Measurements from ENCODE around the gene TAF9B. TPM values are rescaled to one million over a fixed set of nuclear protein-coding genes. Genes with fewer than 3 reads are reported as not detected.
"Not testable (repeated sequence)": the region's sequence is repeated elsewhere in the genome, so short reads cannot be mapped to it uniquely, and the experiment has no call there.

TAF9B gene
- polyA plus RNA-seq, 1 donor (not counting 4 experiments of a cell fraction or from before 2014, with no cell fraction given), result 20.4 TPM

GRCh38 chrX:78157373-78157772, 17.9 kb upstream of the TAF9B start:
- H3K9me3 ChIP-seq (ENCODE audit: control insufficient read depth, low read depth, low read length); H3K79me2 ChIP-seq (ENCODE audit: control insufficient read depth, insufficient read depth, low read length); H3K9ac ChIP-seq (ENCODE audit: control insufficient read depth, extremely low read depth, insufficient read depth, low read length); H3K27ac ChIP-seq (ENCODE audit: control insufficient read depth, insufficient read depth, low read length); H3K27me3 ChIP-seq (ENCODE audit: control insufficient read depth, extremely low read depth, insufficient read depth, low read length); H2AFZ ChIP-seq (ENCODE audit: control insufficient read depth, low read length); dilution Hi-C loops (cut with MboI; ENCODE audit: extremely low pct_ligation_motif_present, low sequenced_read_pairs); H3K36me3 ChIP-seq (ENCODE audit: control insufficient read depth in 2 of 2, extremely low read depth in 1 of 2, insufficient read depth in 2 of 2, low read length in 2 of 2); H3K4me2 ChIP-seq (ENCODE audit: control insufficient read depth, extremely low read depth, insufficient read depth, low read depth, low read length); H3K4me1 ChIP-seq (ENCODE audit: control insufficient read depth, extremely low read depth, insufficient read depth, low read length); H3K4me3 ChIP-seq (ENCODE audit: control insufficient read depth in 2 of 3, extremely low read depth in 1 of 3, insufficient read depth in 2 of 3, low read depth in 1 of 3, low read length in 3 of 3); H4K20me1 ChIP-seq (ENCODE audit: control insufficient read depth, extremely low read depth, insufficient read depth, low read length); H3K9me1 ChIP-seq (ENCODE audit: control insufficient read depth, extremely low read depth, insufficient read depth, low read length); FAIRE-seq; DNase-seq (ENCODE audit: low read depth, low spot score): not testable (repeated sequence)

GRCh38 chrX:78147002-78147540, 7.6 kb upstream of the TAF9B start:
- H3K9me1 ChIP-seq (ENCODE audit: control insufficient read depth, extremely low read depth, insufficient read depth, low read length); H3K4me2 ChIP-seq (ENCODE audit: control insufficient read depth, extremely low read depth, insufficient read depth, low read depth, low read length); H3K27ac ChIP-seq (ENCODE audit: control insufficient read depth, insufficient read depth, low read length); H3K79me2 ChIP-seq (ENCODE audit: control insufficient read depth, insufficient read depth, low read length); H3K27me3 ChIP-seq (ENCODE audit: control insufficient read depth, extremely low read depth, insufficient read depth, low read length); H3K36me3 ChIP-seq (ENCODE audit: control insufficient read depth in 2 of 2, extremely low read depth in 1 of 2, insufficient read depth in 2 of 2, low read length in 2 of 2); H3K4me3 ChIP-seq (ENCODE audit: control insufficient read depth in 2 of 3, extremely low read depth in 1 of 3, insufficient read depth in 2 of 3, low read depth in 1 of 3, low read length in 3 of 3); FAIRE-seq; DNase-seq (ENCODE audit: low read depth, low spot score); H2AFZ ChIP-seq (ENCODE audit: control insufficient read depth, low read length); dilution Hi-C loops (cut with MboI; ENCODE audit: extremely low pct_ligation_motif_present, low sequenced_read_pairs); H3K4me1 ChIP-seq (ENCODE audit: control insufficient read depth, extremely low read depth, insufficient read depth, low read length); H3K9ac ChIP-seq (ENCODE audit: control insufficient read depth, extremely low read depth, insufficient read depth, low read length); H3K9me3 ChIP-seq (ENCODE audit: control insufficient read depth, low read depth, low read length); H4K20me1 ChIP-seq (ENCODE audit: control insufficient read depth, extremely low read depth, insufficient read depth, low read length): not testable (repeated sequence)

GRCh38 chrX:78140206-78140605, 756 bp upstream of the TAF9B start:
- Histone ChIP-seq H3K4me1 (ENCODE audit: control insufficient read depth, extremely low read depth, insufficient read depth, low read length) (no peaks in the 10 kb centered on the region), H3K4me2 (ENCODE audit: control insufficient read depth, extremely low read depth, insufficient read depth, low read depth, low read length) (no peak overlapping the region), H3K9me1 (ENCODE audit: control insufficient read depth, extremely low read depth, insufficient read depth, low read length) (no peaks in the 10 kb centered on the region), H3K79me2 (ENCODE audit: control insufficient read depth, insufficient read depth, low read length) (no peaks in the 10 kb centered on the region), H3K36me3 (ENCODE audit: control insufficient read depth in 2 of 2, extremely low read depth in 1 of 2, insufficient read depth in 2 of 2, low read length in 2 of 2) (no peaks in the 10 kb centered on the region), H3K27ac (ENCODE audit: control insufficient read depth, insufficient read depth, low read length) (no peak overlapping the region), H3K9me3 (ENCODE audit: control insufficient read depth, low read depth, low read length) (no peaks in the 10 kb centered on the region), H4K20me1 (ENCODE audit: control insufficient read depth, extremely low read depth, insufficient read depth, low read length) (no peaks in the 10 kb centered on the region), H3K27me3 (ENCODE audit: control insufficient read depth, extremely low read depth, insufficient read depth, low read length) (no peaks in the 10 kb centered on the region), H2AFZ (ENCODE audit: control insufficient read depth, low read length) (no peak overlapping the region), H3K9ac (ENCODE audit: control insufficient read depth, extremely low read depth, insufficient read depth, low read length) (no peak overlapping the region), H3K4me3 (ENCODE audit: control insufficient read depth in 2 of 3, extremely low read depth in 1 of 3, insufficient read depth in 2 of 3, low read depth in 1 of 3, low read length in 3 of 3) (peak overlapping the region in 1 of 3 experiments; percentile 70)
- FAIRE-seq (no peak), DNase-seq (ENCODE audit: low read depth, low spot score) (no peak)
- TF ChIP-seq CTCF (optimal IDR thresholded peaks at IDR 0.05 in 1 of 3, IDR thresholded peaks at IDR 0.05 in 1 of 3, conservative IDR thresholded peaks at IDR 0.05 in 1 of 3; ENCODE audit: extremely low read depth in 1 of 3, insufficient read depth in 2 of 3, low read length in 3 of 3) (no peak), EZH2 (IDR thresholded peaks at IDR 0.05; ENCODE audit: low read length) (no peak)
- dilution Hi-C loops (cut with MboI; ENCODE audit: extremely low pct_ligation_motif_present, low sequenced_read_pairs), result no loop called here

Data from keratinocyte (primary cell).